ENCODE measurements around the gene MCM3.

Gene MCM3

GRCh38 chr6:52328303-52328662 lies 43.7 kb upstream of the MCM3 start:
- TF ChIP-seq REST (IDR thresholded peaks at IDR 0.05; ENCODE audit: low read depth), result no peak
- TF ChIP-seq TAF1 (IDR thresholded peaks at IDR 0.05; ENCODE audit: low read depth), result no peak
- no peak for TF ChIP-seq TCF12 (IDR thresholded peaks at IDR 0.05; ENCODE audit: low read depth)

GRCh38 chr6:52326540-52327364 lies 42.2 kb upstream of the MCM3 start:
- TF ChIP-seq TEAD4 (IDR thresholded peaks at IDR 0.05) (no peak), TCF12 (IDR thresholded peaks at IDR 0.05; ENCODE audit: low read depth) (no peak), EP300 (IDR thresholded peaks at IDR 0.05; ENCODE audit: borderline replicate concordance) (no peak), TAF1 (IDR thresholded peaks at IDR 0.05; ENCODE audit: low read depth) (no peak), FOXM1 (IDR thresholded peaks at IDR 0.05; ENCODE audit: borderline replicate concordance, low read depth) (no peak), RAD21 (IDR thresholded peaks at IDR 0.05; ENCODE audit: low read depth) (no peak), CEBPB (IDR thresholded peaks at IDR 0.05) (no peak)

- TF ChIP-seq TAF1 (IDR thresholded peaks at IDR 0.05; ENCODE audit: low read depth), result no peak
- TF ChIP-seq CEBPB (IDR thresholded peaks at IDR 0.05), result no peak
- TF ChIP-seq RAD21 (IDR thresholded peaks at IDR 0.05; ENCODE audit: low read depth), result no peak
Observed at GRCh38 chr6:52325695-52326471, 41.3 kb upstream of the MCM3 start.

- TF ChIP-seq USF1 (IDR thresholded peaks at IDR 0.05) (no peak), CREB1 (IDR thresholded peaks at IDR 0.05; ENCODE audit: low read depth) (no peak), EGR1 (IDR thresholded peaks at IDR 0.05) (no peak), ZBTB7A (IDR thresholded peaks at IDR 0.05; ENCODE audit: low read depth) (no peak), NFIC (IDR thresholded peaks at IDR 0.05) (no peak), CEBPB (IDR thresholded peaks at IDR 0.05) (no peak), TCF12 (IDR thresholded peaks at IDR 0.05; ENCODE audit: low read depth) (no peak), TAF1 (IDR thresholded peaks at IDR 0.05; ENCODE audit: low read depth) (no peak), EP300 (IDR thresholded peaks at IDR 0.05; ENCODE audit: borderline replicate concordance) (no peak), FOXM1 (IDR thresholded peaks at IDR 0.05; ENCODE audit: borderline replicate concordance, low read depth) (no peak), TEAD4 (IDR thresholded peaks at IDR 0.05) (no peak), YY1 (IDR thresholded peaks at IDR 0.05; ENCODE audit: low read depth) (no peak), MAX (IDR thresholded peaks at IDR 0.05) (no peak), REST (IDR thresholded peaks at IDR 0.05; ENCODE audit: low read depth) (no peak), RAD21 (IDR thresholded peaks at IDR 0.05; ENCODE audit: low read depth) (no peak)
Observed at GRCh38 chr6:52324189-52324588, 39.6 kb upstream of the MCM3 start.

- no peak for TF ChIP-seq NFIC (IDR thresholded peaks at IDR 0.05)
- TF ChIP-seq REST (IDR thresholded peaks at IDR 0.05; ENCODE audit: low read depth), result no peak
- TF ChIP-seq EP300 (IDR thresholded peaks at IDR 0.05; ENCODE audit: borderline replicate concordance), result no peak
- no peak for TF ChIP-seq TCF12 (IDR thresholded peaks at IDR 0.05; ENCODE audit: low read depth)
- TF ChIP-seq FOXM1 (IDR thresholded peaks at IDR 0.05; ENCODE audit: borderline replicate concordance, low read depth), result no peak
- no peak for TF ChIP-seq CEBPB (IDR thresholded peaks at IDR 0.05)
- no peak for TF ChIP-seq USF1 (IDR thresholded peaks at IDR 0.05)
- TF ChIP-seq TEAD4 (IDR thresholded peaks at IDR 0.05), result no peak
- TF ChIP-seq MAX (IDR thresholded peaks at IDR 0.05), result no peak
- no peak for TF ChIP-seq EGR1 (IDR thresholded peaks at IDR 0.05)
- TF ChIP-seq TAF1 (IDR thresholded peaks at IDR 0.05; ENCODE audit: low read depth), result no peak
- no peak for TF ChIP-seq CREB1 (IDR thresholded peaks at IDR 0.05; ENCODE audit: low read depth)
- no peak for TF ChIP-seq ZBTB7A (IDR thresholded peaks at IDR 0.05; ENCODE audit: low read depth)
- no peak for TF ChIP-seq RAD21 (IDR thresholded peaks at IDR 0.05; ENCODE audit: low read depth)
- TF ChIP-seq YY1 (IDR thresholded peaks at IDR 0.05; ENCODE audit: low read depth), result no peak
Observed at GRCh38 chr6:52317841-52318581, 33.5 kb upstream of the MCM3 start.

Data from Ishikawa (cell line).